GM18907 (cell line): ENCODE results near the gene TES.
"Not testable (repeated sequence)": the region's sequence is repeated elsewhere in the genome, so short reads cannot be mapped to it uniquely, and the experiment has no call there.

Experiments
- ATAC-seq: cut with Tn5 transposase; IDR thresholded peaks from one replicate; pipeline ENCODE4 v1.9.1; 2021; ENCODE audit warnings: mild to moderate bottlenecking, moderate library complexity; ENCODE audit not compliant: unreplicated experiment

TES gene

DNA sequence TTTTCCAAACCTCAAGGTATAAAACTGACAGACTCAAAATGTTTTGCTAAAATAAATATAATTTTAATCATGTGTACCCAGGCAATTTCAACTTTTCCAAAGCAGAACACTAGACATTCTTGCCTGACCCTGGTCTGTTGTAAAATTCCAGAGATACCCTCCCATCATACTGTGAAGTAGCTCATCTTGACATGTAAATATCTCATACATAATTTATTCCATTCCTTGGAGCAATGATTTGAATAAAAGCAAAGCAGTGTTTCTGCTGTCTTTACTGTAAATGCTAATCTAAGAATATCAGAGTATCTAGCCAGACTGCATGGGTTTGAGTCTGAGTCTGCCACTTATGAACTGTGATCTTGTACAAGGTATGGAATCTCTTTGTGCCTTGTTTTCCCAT is 68.9 kb downstream of the TES start:
- no peak for ATAC-seq

DNA sequence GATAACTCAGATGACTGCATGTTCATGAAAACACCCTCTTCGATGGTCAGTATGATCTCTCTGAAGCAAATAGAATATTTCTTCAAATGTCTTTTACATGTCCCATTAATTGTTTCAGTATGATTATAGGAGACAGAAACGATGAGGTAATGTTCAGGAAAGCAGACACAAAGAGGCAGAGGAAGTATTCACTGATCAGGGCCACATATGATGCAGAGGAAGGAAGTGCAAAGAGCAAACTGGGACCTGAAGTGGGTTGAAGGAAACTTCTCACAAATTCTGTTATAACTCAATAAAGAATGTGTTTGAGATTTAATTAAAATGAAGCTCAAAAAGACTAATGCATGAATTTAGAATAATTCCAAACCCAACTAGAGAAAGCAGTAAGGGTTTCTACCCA is 70.5 kb downstream of the TES start:
- no peak for ATAC-seq

GRCh38 chr7:116283595-116284204 is 73.4 kb downstream of the TES start:
- ATAC-seq = no peak

GRCh38 chr7:116284390-116284789 is 74.1 kb downstream of the TES start:
- no peak for ATAC-seq

GRCh38 chr7:116285252-116285651 is 74.9 kb downstream of the TES start:
- ATAC-seq = no peak

GRCh38 chr7:116290740-116291139 is 80.4 kb downstream of the TES start:
- no peak for ATAC-seq

DNA sequence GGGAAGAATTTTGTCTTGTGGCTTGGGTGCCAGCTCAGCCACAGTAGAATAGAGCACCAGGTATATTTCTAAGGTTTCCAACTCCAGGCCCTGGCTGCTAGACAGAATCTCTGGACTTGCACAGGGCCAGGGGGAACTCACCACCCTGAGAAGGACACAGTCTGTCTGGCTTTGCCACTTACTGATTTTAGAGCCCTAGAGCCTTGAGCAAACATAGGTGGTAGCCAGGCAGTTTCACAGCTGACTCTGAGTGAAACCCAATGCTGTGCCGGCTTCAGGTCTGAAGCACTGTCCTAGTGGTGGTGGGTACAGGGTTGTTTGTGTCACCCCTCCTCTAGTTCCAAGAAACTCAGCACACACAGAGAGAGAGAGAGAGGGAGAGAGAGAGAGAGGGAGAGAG is 81.6 kb downstream of the TES start:
- ATAC-seq = no peak

- ATAC-seq = no peak
These were observed 82.0 kb downstream of the TES start for GRCh38 chr7:116292381-116292780.

- ATAC-seq = no peak
These were observed 82.8 kb downstream of the TES start for GRCh38 chr7:116293139-116293538.

GRCh38 chr7:116293633-116294032 is 83.3 kb downstream of the TES start:
- ATAC-seq = no peak

DNA sequence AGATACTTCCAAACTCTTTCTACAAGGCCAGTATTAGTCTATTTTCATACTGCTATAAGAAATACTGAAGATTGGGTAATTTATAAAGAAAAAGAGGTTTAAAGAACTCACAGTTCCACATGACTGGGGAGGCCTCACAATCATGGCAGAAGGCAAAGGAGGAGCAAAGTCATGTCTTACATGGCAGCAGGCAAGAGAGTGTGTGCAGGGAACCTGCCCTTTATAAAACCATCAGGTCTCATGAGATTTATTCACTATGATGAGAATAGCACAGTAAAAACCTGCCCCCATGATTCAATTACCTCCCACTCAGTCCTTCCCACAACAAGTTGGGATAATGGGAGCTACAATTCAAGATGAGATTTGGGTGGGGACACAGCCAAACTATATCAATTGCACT is 85.6 kb downstream of the TES start:
- not testable (repeated sequence) for ATAC-seq

DNA sequence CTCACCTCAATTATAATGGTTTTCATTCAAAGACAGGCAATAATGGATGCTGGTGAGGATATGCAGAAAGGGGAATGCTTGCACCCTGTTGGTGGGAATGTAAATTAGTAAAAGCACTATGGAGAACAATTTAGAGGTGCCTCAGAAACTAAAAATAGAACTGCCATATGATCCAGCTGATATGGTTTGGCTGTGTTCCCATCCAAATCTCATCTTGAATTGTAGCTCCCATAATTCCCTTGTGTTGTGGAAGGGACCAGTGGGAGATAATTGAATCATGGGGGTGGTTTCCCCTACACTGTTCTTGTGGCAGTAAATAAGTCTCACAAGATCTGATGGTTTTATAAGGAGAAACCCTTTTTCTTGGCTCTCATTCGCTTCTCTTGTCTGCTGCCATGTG is 87.7 kb downstream of the TES start:
- ATAC-seq = no peak

GRCh38 chr7:116298576-116298975 is 88.2 kb downstream of the TES start:
- no peak for ATAC-seq

DNA sequence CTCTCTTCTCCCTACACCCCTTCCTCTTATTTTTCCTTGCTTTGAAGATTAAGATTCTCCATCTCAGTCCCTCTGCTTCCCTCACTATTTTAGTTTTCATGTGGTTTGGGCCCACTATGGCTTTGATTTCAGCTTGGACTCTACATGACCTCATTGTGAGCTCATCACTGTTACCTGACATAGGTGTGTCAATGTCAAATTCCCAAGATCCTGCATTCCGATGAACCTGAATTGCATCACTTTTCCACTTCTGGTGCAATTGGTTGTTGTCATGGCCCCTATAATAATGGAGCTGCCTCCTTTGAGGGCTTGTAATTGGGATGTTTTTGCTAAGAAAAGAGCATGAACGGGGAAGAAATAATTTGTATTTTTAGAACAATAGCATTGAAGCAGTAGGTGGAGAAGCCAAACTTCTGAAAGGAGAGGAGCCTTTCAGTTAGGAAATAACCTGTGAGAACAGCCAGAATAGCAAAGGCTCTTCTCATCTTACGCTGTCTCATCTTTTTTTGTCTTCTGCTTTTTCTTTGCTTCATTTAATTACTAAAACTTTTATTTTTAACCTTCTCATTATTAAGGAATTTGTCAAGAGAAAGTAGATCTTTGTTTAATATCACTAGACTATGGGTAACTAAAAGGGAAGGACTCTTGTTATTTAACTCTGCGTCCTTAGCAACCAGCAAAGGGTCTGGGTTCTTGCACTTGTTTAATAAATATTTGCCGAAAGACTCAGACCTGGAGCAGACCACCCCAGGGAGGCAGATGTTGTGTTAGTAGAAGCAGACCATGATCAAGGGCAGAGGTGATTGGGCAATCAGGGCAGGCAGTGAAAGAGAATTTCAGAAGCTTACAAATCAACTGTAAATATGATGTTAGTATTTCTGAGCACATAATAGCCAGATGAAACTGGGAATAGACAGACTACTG is 95.4 kb downstream of the TES start:
- ATAC-seq = no peak

- ATAC-seq = no peak
These were observed 96.2 kb downstream of the TES start for GRCh38 chr7:116306409-116307048.

GRCh38 chr7:116307253-116307652 is 96.9 kb downstream of the TES start:
- peak; percentile 59 for ATAC-seq
